ENCODE results near the gene PPTC7.
"Not testable (repeated sequence)": the region's sequence is repeated elsewhere in the genome, so short reads cannot be mapped to it uniquely, and the experiment has no call there.

Gene PPTC7

GRCh38 chr12:110583137-110584059, at the start of gene PPTC7:
Gene PPTC7, minus strand, starts transcription at chr12:110583318. Its CDS starts 287 bp downstream, at chr12:110583031.
- DNase-seq: peak; percentile 98

GRCh38 chr12:110627500-110628195, 44.5 kb upstream of the PPTC7 start:
- DNase-seq: no peak

- DNase-seq: no peak
Measured at GRCh38 chr12:110622582-110622981, 39.5 kb upstream of the PPTC7 start.

GRCh38 chr12:110619534-110619953, 36.4 kb upstream of the PPTC7 start:
- peak; percentile 24 for DNase-seq

- no peak for DNase-seq
Measured at GRCh38 chr12:110616471-110617115, 33.5 kb upstream of the PPTC7 start.

GRCh38 chr12:110615171-110615570, 32.1 kb upstream of the PPTC7 start:
- no peak for DNase-seq

GRCh38 chr12:110613771-110614684, 30.9 kb upstream of the PPTC7 start, which contains the start of gene TCTN1:
Gene TCTN1, plus strand, starts transcription at chr12:110614129. Its CDS starts 54 bp downstream, at chr12:110614183.
- DNase-seq: peak; percentile 97

GRCh38 chr12:110613071-110613770, 30.1 kb upstream of the PPTC7 start:
- DNase-seq: no peak

GRCh38 chr12:110606253-110606611, 23.1 kb upstream of the PPTC7 start:
- DNase-seq: no peak

- peak; percentile 83 for DNase-seq
Measured at GRCh38 chr12:110602085-110602814, 19.1 kb upstream of the PPTC7 start.

GRCh38 chr12:110600254-110600653, 17.1 kb upstream of the PPTC7 start:
- DNase-seq: peak; percentile 87

- no peak for DNase-seq
Measured at GRCh38 chr12:110599334-110599733, 16.2 kb upstream of the PPTC7 start.

GRCh38 chr12:110597885-110598284, 14.8 kb upstream of the PPTC7 start:
- DNase-seq: no peak

GRCh38 chr12:110592919-110593318, 9.8 kb upstream of the PPTC7 start:
- not testable (repeated sequence) for DNase-seq

GRCh38 chr12:110592078-110592477, 9.0 kb upstream of the PPTC7 start:
- no peak for DNase-seq

GRCh38 chr12:110591451-110592051, 8.4 kb upstream of the PPTC7 start:
- no peak for DNase-seq

- DNase-seq: peak; percentile 96
Measured at GRCh38 chr12:110590806-110591326, 7.7 kb upstream of the PPTC7 start.

GRCh38 chr12:110590059-110590458, 6.9 kb upstream of the PPTC7 start:
- DNase-seq: no peak

- DNase-seq: not testable (repeated sequence)
Measured at GRCh38 chr12:110587102-110587501, 4.0 kb upstream of the PPTC7 start.

- peak; percentile 44 for DNase-seq
Measured at GRCh38 chr12:110585231-110585799, 2.2 kb upstream of the PPTC7 start.

Data from OCI-M1 (cell line).